Measurements from ENCODE around the gene SCGB1C2. TPM values are rescaled to one million over a fixed set of nuclear protein-coding genes. Genes with fewer than 3 reads are reported as not detected.

SCGB1C2 gene
- total RNA-seq, 1 experiment from 2014 or later: not detected

DNA sequence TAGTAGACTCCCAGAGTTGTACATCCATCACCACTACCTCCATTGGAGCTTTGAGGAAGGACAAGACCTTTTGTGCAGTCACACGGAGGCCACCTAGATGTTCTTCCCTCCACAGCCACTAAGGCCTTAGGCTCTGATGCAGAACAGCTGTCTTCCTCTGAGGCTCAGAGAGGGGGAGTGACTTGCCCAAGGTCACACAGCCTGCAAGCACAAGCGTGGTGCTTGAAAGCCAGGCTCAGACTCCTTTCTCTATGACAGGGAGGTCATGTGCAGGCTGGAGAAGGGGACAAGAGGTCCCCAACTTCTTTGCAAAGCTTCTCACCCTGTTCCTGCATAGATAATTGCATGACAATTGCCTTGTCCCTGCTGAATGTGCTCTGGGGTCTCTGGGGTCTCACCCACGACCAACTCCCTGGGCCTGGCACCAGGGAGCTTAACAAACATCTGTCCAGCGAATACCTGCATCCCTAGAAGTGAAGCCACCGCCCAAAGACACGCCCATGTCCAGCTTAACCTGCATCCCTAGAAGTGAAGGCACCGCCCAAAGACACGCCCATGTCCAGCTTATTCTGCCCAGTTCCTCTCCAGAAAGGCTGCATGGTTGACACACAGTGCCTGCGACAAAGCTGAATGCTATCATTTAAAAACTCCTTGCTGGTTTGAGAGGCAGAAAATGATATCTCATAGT is 12.7 kb downstream of the SCGB1C2 start (continued):
- TF ChIP-seq, protein P1, sequence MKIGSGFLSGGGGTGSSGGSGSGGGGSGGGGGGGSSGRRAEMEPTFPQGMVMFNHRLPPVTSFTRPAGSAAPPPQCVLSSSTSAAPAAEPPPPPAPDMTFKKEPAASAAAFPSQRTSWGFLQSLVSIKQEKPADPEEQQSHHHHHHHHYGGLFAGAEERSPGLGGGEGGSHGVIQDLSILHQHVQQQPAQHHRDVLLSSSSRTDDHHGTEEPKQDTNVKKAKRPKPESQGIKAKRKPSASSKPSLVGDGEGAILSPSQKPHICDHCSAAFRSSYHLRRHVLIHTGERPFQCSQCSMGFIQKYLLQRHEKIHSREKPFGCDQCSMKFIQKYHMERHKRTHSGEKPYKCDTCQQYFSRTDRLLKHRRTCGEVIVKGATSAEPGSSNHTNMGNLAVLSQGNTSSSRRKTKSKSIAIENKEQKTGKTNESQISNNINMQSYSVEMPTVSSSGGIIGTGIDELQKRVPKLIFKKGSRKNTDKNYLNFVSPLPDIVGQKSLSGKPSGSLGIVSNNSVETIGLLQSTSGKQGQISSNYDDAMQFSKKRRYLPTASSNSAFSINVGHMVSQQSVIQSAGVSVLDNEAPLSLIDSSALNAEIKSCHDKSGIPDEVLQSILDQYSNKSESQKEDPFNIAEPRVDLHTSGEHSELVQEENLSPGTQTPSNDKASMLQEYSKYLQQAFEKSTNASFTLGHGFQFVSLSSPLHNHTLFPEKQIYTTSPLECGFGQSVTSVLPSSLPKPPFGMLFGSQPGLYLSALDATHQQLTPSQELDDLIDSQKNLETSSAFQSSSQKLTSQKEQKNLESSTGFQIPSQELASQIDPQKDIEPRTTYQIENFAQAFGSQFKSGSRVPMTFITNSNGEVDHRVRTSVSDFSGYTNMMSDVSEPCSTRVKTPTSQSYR (CRISPR knock-in tag; IDR thresholded peaks at IDR 0.05): no peak

DNA sequence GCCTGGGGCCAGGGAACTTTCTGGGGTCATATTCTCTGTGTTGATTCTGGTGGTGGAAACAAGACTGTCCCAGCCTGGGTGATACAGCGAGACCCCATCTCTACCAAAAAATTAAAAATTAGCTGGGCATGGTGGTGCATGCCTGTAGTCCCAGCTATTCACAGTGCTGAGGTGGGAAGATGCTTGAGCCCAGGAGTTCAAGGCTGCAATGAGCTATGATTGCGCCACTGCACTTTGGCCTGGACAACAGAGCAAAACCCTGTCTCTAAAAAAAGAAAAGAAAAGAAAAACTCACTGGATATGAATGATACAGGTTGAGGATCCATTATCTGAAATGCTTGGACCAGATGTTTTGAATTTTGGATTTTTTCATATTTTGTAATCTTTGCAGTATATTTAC is 13.6 kb downstream of the SCGB1C2 start:
- no peak overlapping the region for H3K4me3 Mint-ChIP-seq
- ChIA-PET CTCF (no interaction called here), POLR2A (no interaction called here)
- H3K9me3 Mint-ChIP-seq: no peaks in the 10 kb centered on the region
- H3K27me3 Mint-ChIP-seq (ENCODE audit: low read depth): no peaks in the 10 kb centered on the region
- ATAC-seq (no peak), DNase-seq (ENCODE audit: low spot score) (no peak)
- H3K36me3 Mint-ChIP-seq: no peaks in the 10 kb centered on the region
- no peaks in the 10 kb centered on the region for H3K4me1 Mint-ChIP-seq
- TF ChIP-seq, protein P2, sequence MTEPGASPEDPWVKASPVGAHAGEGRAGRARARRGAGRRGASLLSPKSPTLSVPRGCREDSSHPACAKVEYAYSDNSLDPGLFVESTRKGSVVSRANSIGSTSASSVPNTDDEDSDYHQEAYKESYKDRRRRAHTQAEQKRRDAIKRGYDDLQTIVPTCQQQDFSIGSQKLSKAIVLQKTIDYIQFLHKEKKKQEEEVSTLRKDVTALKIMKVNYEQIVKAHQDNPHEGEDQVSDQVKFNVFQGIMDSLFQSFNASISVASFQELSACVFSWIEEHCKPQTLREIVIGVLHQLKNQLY (CRISPR knock-in tag; IDR thresholded peaks at IDR 0.05): no peak
- H3K27ac Mint-ChIP-seq: no peak overlapping the region

DNA sequence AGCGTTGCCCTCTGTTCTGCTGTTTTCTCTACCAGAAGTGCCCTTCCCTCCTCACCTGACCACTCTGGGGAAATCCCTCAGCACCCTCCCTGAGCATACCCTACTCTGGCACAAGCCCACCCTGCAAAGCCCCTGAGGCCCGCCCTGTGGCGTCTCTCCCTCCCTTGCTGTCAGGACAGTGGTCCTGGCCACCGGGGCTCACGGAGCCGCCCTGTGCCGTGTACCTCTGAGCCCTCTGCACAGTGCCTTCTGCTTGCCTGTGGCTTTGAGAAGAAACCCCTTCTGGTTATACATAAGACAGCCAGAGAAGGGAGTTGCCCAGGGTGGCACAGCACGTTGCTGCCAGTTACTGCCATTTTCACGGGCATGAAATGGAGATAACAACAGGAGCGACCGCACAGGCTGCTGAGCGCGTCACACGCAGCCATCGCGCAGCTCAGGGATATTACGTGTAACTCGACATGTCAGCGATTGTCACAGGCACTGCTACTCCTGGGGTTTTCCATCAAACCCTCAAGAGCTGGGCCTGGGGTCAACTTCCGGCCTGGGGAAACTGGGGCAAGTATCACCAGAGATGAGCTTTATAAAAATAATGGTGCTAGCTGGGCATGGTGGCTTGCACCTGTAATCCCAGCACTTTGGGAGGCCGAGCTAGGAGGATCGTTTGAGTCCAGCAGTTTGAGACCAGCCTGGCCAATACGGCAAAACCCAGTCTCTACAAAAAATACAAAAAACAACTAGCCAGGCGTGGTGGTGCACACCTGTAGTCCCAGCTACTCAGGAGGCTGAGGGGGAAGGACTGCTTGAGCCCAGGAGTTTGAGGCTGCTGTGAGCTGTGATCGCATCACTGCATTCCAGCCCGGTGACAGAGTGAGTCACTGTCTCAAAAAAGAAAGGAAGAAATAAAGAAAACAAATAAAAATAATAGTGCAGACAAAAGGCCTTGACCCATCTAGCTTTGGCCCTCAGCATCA is 14.8 kb downstream of the SCGB1C2 start:
- DNase-seq (ENCODE audit: low spot score) (no peak), ATAC-seq (no peak)
- ChIA-PET CTCF (no interaction called here), POLR2A (interaction anchor here (0.6 kb wide), 1 partner anchor 271 kb away, joined by 6 read pairs; no protein-coding TSS in a partner anchor)
- Mint-ChIP-seq H3K27ac (no peak overlapping the region), H3K9me3 (no peaks in the 10 kb centered on the region), H3K36me3 (no peaks in the 10 kb centered on the region), H3K4me1 (no peaks in the 10 kb centered on the region), H3K4me3 (no peak overlapping the region), H3K27me3 (ENCODE audit: low read depth) (no peaks in the 10 kb centered on the region)
- TF ChIP-seq TEAD1 (CRISPR knock-in tag; IDR thresholded peaks at IDR 0.05) (no peak), RELA (CRISPR knock-in tag; IDR thresholded peaks at IDR 0.05; ENCODE audit: borderline replicate concordance) (no peak), KAT7 (CRISPR knock-in tag; IDR thresholded peaks at IDR 0.05; ENCODE audit: borderline replicate concordance) (no peak), ZNF416 (CRISPR knock-in tag; IDR thresholded peaks at IDR 0.05) (no peak), MYBL2 (CRISPR knock-in tag; IDR thresholded peaks at IDR 0.05) (no peak), NFATC4 (CRISPR knock-in tag; IDR thresholded peaks at IDR 0.05) (no peak), ZNF317 (CRISPR knock-in tag; IDR thresholded peaks at IDR 0.05; ENCODE audit: borderline replicate concordance, low read depth) (no peak), GTF2I (CRISPR knock-in tag; conservative IDR thresholded peaks at IDR 0.05) (no peak), NFYB (CRISPR knock-in tag; conservative IDR thresholded peaks at IDR 0.05; ENCODE audit: low read depth) (no peak), ZNF671 (CRISPR knock-in tag; IDR thresholded peaks at IDR 0.05) (no peak), ZBTB21 (CRISPR knock-in tag; IDR thresholded peaks at IDR 0.05; ENCODE audit: borderline replicate concordance) (no peak)
- TF ChIP-seq, protein P3, sequence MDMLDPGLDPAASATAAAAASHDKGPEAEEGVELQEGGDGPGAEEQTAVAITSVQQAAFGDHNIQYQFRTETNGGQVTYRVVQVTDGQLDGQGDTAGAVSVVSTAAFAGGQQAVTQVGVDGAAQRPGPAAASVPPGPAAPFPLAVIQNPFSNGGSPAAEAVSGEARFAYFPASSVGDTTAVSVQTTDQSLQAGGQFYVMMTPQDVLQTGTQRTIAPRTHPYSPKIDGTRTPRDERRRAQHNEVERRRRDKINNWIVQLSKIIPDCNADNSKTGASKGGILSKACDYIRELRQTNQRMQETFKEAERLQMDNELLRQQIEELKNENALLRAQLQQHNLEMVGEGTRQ (CRISPR knock-in tag; IDR thresholded peaks at IDR 0.05): no peak
- TF ChIP-seq, protein P4, sequence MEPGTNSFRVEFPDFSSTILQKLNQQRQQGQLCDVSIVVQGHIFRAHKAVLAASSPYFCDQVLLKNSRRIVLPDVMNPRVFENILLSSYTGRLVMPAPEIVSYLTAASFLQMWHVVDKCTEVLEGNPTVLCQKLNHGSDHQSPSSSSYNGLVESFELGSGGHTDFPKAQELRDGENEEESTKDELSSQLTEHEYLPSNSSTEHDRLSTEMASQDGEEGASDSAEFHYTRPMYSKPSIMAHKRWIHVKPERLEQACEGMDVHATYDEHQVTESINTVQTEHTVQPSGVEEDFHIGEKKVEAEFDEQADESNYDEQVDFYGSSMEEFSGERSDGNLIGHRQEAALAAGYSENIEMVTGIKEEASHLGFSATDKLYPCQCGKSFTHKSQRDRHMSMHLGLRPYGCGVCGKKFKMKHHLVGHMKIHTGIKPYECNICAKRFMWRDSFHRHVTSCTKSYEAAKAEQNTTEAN (CRISPR knock-in tag; IDR thresholded peaks at IDR 0.05): no peak

Measured in WTC11 (cell line).